ENCODE results near the gene TSPAN18.

The TSPAN18 gene

GRCh38 chr11:44773351-44773965, 46.7 kb downstream of the TSPAN18 start:
- H3K36me3 Mint-ChIP-seq = peaks cover 11% of the 10 kb centered on the region
- H3K4me3 Mint-ChIP-seq = no peak overlapping the region
- H3K27me3 Mint-ChIP-seq = no peaks in the 10 kb centered on the region
- no peaks in the 10 kb centered on the region for H3K9me3 Mint-ChIP-seq
- H3K27ac Mint-ChIP-seq = no peak overlapping the region
- peaks cover 40% of the 10 kb centered on the region for H3K4me1 Mint-ChIP-seq

- Mint-ChIP-seq H3K4me1 (peaks cover 41% of the 10 kb centered on the region), H3K4me3 (no peak overlapping the region), H3K36me3 (peaks cover 9% of the 10 kb centered on the region), H3K27ac (no peak overlapping the region), H3K27me3 (no peaks in the 10 kb centered on the region), H3K9me3 (no peaks in the 10 kb centered on the region)
These were observed 47.3 kb downstream of the TSPAN18 start for GRCh38 chr11:44774108-44774507.

GRCh38 chr11:44774731-44775130, 48.0 kb downstream of the TSPAN18 start:
- no peaks in the 10 kb centered on the region for H3K27me3 Mint-ChIP-seq
- H3K4me1 Mint-ChIP-seq = peaks cover 38% of the 10 kb centered on the region
- H3K36me3 Mint-ChIP-seq = peaks cover 9% of the 10 kb centered on the region
- H3K27ac Mint-ChIP-seq = no peak overlapping the region
- H3K9me3 Mint-ChIP-seq = no peaks in the 10 kb centered on the region
- no peak overlapping the region for H3K4me3 Mint-ChIP-seq

- Mint-ChIP-seq H3K4me1 (peaks cover 35% of the 10 kb centered on the region), H3K27me3 (no peaks in the 10 kb centered on the region), H3K36me3 (peaks cover 8% of the 10 kb centered on the region), H3K9me3 (no peaks in the 10 kb centered on the region), H3K27ac (no peak overlapping the region), H3K4me3 (no peak overlapping the region)
These were observed 48.7 kb downstream of the TSPAN18 start for GRCh38 chr11:44775366-44775984.

GRCh38 chr11:44775985-44776446, 49.3 kb downstream of the TSPAN18 start:
- H3K4me1 Mint-ChIP-seq = peaks cover 32% of the 10 kb centered on the region
- H3K9me3 Mint-ChIP-seq = no peaks in the 10 kb centered on the region
- H3K4me3 Mint-ChIP-seq = no peak overlapping the region
- no peak overlapping the region for H3K27ac Mint-ChIP-seq
- no peaks in the 10 kb centered on the region for H3K27me3 Mint-ChIP-seq
- H3K36me3 Mint-ChIP-seq = peaks cover 6% of the 10 kb centered on the region

GRCh38 chr11:44776551-44777208, 49.9 kb downstream of the TSPAN18 start:
- peaks cover 33% of the 10 kb centered on the region for H3K4me1 Mint-ChIP-seq
- peaks cover 8% of the 10 kb centered on the region for H3K36me3 Mint-ChIP-seq
- no peaks in the 10 kb centered on the region for H3K27me3 Mint-ChIP-seq
- H3K27ac Mint-ChIP-seq = no peak overlapping the region
- no peaks in the 10 kb centered on the region for H3K9me3 Mint-ChIP-seq
- no peak overlapping the region for H3K4me3 Mint-ChIP-seq

GRCh38 chr11:44777209-44778194, 50.7 kb downstream of the TSPAN18 start:
- Mint-ChIP-seq H3K36me3 (peaks cover 12% of the 10 kb centered on the region), H3K27ac (no peak overlapping the region), H3K9me3 (no peaks in the 10 kb centered on the region), H3K4me1 (peaks cover 33% of the 10 kb centered on the region), H3K27me3 (no peaks in the 10 kb centered on the region), H3K4me3 (no peak overlapping the region)

GRCh38 chr11:44778195-44779100, 51.7 kb downstream of the TSPAN18 start:
- H3K27me3 Mint-ChIP-seq = no peaks in the 10 kb centered on the region
- no peak overlapping the region for H3K27ac Mint-ChIP-seq
- H3K36me3 Mint-ChIP-seq = peaks cover 12% of the 10 kb centered on the region
- H3K9me3 Mint-ChIP-seq = no peaks in the 10 kb centered on the region
- no peak overlapping the region for H3K4me3 Mint-ChIP-seq
- H3K4me1 Mint-ChIP-seq = peaks cover 33% of the 10 kb centered on the region

GRCh38 chr11:44779736-44780520, 53.2 kb downstream of the TSPAN18 start:
- Mint-ChIP-seq H3K27me3 (no peaks in the 10 kb centered on the region), H3K9me3 (no peaks in the 10 kb centered on the region), H3K27ac (no peak overlapping the region), H3K36me3 (peaks cover 12% of the 10 kb centered on the region), H3K4me3 (no peak overlapping the region), H3K4me1 (peaks cover 29% of the 10 kb centered on the region)

GRCh38 chr11:44780940-44781631, 54.3 kb downstream of the TSPAN18 start:
- Mint-ChIP-seq H3K27ac (no peak overlapping the region), H3K9me3 (no peaks in the 10 kb centered on the region), H3K27me3 (no peaks in the 10 kb centered on the region), H3K4me3 (no peak overlapping the region), H3K36me3 (peaks cover 12% of the 10 kb centered on the region), H3K4me1 (peaks cover 26% of the 10 kb centered on the region)

GRCh38 chr11:44781655-44782054, 54.9 kb downstream of the TSPAN18 start:
- peaks cover 26% of the 10 kb centered on the region for H3K4me1 Mint-ChIP-seq
- H3K4me3 Mint-ChIP-seq = no peak overlapping the region
- H3K9me3 Mint-ChIP-seq = no peaks in the 10 kb centered on the region
- H3K27me3 Mint-ChIP-seq = no peaks in the 10 kb centered on the region
- H3K36me3 Mint-ChIP-seq = peaks cover 12% of the 10 kb centered on the region
- no peak overlapping the region for H3K27ac Mint-ChIP-seq

GRCh38 chr11:44782478-44782877, 55.7 kb downstream of the TSPAN18 start:
- H3K4me3 Mint-ChIP-seq = no peak overlapping the region
- peaks cover 31% of the 10 kb centered on the region for H3K4me1 Mint-ChIP-seq
- peaks cover 12% of the 10 kb centered on the region for H3K36me3 Mint-ChIP-seq
- H3K27me3 Mint-ChIP-seq = no peaks in the 10 kb centered on the region
- H3K27ac Mint-ChIP-seq = no peak overlapping the region
- no peaks in the 10 kb centered on the region for H3K9me3 Mint-ChIP-seq

- Mint-ChIP-seq H3K27me3 (no peaks in the 10 kb centered on the region), H3K4me3 (no peak overlapping the region), H3K9me3 (no peaks in the 10 kb centered on the region), H3K36me3 (peaks cover 14% of the 10 kb centered on the region), H3K27ac (no peak overlapping the region), H3K4me1 (peaks cover 29% of the 10 kb centered on the region)
These were observed 57.6 kb downstream of the TSPAN18 start for GRCh38 chr11:44784436-44784760.

GRCh38 chr11:44784851-44785250, 58.1 kb downstream of the TSPAN18 start:
- Mint-ChIP-seq H3K27ac (no peak overlapping the region), H3K4me3 (no peak overlapping the region)

More at GRCh38 chr11:44784851-44785250, 58.1 kb downstream of the TSPAN18 start:
- Mint-ChIP-seq H3K27me3 (no peaks in the 10 kb centered on the region), H3K36me3 (peaks cover 10% of the 10 kb centered on the region), H3K9me3 (no peaks in the 10 kb centered on the region), H3K4me1 (peaks cover 25% of the 10 kb centered on the region)
